Measurements from ENCODE around the gene TC2N.

Gene TC2N

DNA sequence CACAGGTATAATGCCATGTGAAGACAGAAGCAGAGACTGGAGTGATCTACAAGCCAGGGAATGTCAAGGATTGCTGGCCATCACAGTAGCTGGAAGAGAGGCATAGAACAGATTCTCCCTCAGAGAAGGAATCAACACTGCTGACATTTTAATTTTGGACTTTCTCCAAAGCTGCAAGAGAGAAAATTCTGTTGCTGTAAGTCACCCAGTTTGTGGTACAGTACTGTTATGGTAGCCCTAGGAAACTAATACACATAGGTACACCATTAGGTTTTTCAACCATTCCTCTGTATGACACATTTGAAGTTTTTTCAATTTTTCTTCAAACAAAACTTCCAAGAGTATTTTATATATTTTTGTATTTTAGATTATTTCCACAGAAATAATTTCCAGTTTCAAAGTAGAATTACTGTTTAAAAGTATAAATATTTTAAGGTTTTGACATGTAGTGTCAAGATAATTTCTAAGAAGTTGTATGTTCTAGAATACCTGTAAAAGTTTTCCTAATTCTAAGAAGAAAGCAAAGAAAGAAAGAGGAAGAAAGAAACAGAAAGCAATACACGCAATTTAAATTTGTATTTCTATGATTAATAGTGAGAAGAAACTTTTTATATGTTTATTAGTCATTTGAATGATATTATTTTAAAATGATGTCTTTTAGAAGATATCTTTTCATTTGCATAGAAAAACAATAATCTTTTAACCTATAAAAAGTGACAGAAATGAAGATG, 70.6 kb downstream of the TC2N start:
- peaks cover 55% of the 10 kb centered on the region for H3K36me3 Mint-ChIP-seq
- H3K9me3 Mint-ChIP-seq: no peaks in the 10 kb centered on the region
- H3K4me3 Mint-ChIP-seq: peak overlapping the region; percentile 1
- ATAC-seq (peak; percentile 68), DNase-seq (ENCODE audit: low spot score in 2 of 2) (no peak)
- H3K4me1 Mint-ChIP-seq: peaks cover 30% of the 10 kb centered on the region
- H3K27ac Mint-ChIP-seq: peak overlapping the region; percentile 68

DNA sequence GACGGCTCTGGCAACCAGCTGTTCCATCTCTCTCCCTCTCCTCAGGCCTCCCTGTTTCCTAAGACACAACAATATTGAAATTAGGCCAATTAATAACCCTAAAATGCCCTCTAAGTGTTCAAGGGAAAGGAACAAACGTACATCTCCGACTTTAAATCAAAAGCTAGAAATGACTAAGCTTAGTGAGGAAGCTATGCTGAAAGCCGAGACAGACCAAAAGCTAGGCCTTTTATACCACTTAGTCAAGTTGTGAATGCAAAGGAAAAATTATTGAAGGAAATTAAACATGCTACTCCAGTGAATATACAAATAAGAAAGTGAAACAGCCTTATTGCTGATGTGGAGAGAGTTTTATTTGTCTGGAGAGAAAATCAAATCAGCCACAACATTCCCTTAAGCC, 73.6 kb downstream of the TC2N start:
- no peaks in the 10 kb centered on the region for H3K9me3 Mint-ChIP-seq
- H3K27ac Mint-ChIP-seq: peak overlapping the region; percentile 93
- peaks cover 77% of the 10 kb centered on the region for H3K36me3 Mint-ChIP-seq
- peak; percentile 79 for ATAC-seq
- peak overlapping the region; percentile 60 for H3K4me3 Mint-ChIP-seq
- no peak for DNase-seq (ENCODE audit: low spot score in 2 of 2)
- H3K4me1 Mint-ChIP-seq: peaks cover 28% of the 10 kb centered on the region

DNA sequence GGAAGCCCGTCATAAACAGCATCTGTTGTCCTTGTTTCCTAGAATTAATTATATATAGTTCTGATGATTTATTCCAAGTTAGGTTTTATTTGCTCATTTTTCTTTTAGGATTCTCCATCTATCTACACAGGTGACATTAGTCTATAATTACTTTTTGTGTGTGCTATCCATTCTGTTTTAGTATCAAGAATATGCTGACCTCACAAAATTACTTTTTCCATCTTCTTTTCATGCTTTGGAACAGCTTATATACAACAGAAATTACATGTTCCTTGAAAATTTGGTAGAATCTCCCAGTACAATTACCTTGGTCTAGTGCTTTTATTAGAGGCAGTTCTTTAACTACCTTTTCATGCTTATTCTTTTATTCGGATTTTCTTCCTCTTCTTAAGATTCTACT, 81.1 kb downstream of the TC2N start:
- Mint-ChIP-seq H3K4me1 (peaks cover 17% of the 10 kb centered on the region), H3K27ac (peak overlapping the region; percentile 6), H3K9me3 (no peaks in the 10 kb centered on the region), H3K4me3 (no peak overlapping the region), H3K36me3 (peaks cover 75% of the 10 kb centered on the region)
- ATAC-seq: no peak
- DNase-seq (ENCODE audit: low spot score in 2 of 2): no peak

DNA sequence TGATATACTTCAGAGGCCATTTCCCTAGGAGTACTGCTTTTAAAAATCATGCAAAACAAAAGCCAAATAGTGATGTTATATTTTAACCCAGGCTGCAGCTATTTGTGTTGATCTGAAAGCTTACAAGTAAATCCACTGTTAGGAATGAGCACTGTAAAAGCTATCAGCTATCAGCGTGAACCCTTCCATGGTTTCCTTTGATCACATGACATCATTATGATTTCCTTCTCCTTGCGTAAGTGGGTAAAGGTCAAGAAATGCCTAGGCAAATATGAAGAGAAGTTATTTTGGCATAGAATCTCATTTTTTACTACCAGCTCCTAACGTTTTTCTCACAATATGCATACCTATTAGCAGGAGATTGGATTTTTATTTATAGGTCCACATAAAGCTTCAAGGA, 86.9 kb downstream of the TC2N start:
- H3K4me1 Mint-ChIP-seq: no peaks in the 10 kb centered on the region
- ATAC-seq (no peak), DNase-seq (ENCODE audit: low spot score in 2 of 2) (no peak)
- no peak overlapping the region for H3K4me3 Mint-ChIP-seq
- H3K27ac Mint-ChIP-seq: no peak overlapping the region
- H3K9me3 Mint-ChIP-seq: no peaks in the 10 kb centered on the region
- H3K36me3 Mint-ChIP-seq: peaks cover 55% of the 10 kb centered on the region

DNA sequence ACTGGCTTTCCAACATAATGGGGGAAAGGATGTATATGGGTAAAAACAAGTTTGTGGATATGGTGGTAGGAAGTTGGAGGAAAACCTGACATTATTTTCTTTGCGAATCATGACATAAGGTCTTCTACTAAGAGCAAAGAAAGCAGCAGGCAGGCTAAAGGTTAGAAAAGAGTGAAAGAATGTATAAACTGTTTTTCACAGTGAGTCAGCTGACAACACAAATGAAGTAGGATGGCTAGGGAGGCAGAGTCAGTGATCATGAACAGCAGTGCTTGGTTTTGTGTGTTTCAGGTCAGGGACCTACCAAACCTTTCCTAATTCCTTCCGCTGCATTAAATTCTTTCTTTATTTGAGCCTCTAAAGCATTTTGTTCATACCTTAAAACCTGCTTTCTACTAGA, 89.1 kb downstream of the TC2N start:
- no peak overlapping the region for H3K4me3 Mint-ChIP-seq
- H3K36me3 Mint-ChIP-seq: peaks cover 34% of the 10 kb centered on the region
- H3K27ac Mint-ChIP-seq: no peak overlapping the region
- peaks cover 10% of the 10 kb centered on the region for H3K4me1 Mint-ChIP-seq
- H3K9me3 Mint-ChIP-seq: no peaks in the 10 kb centered on the region
- no peak for DNase-seq (ENCODE audit: low spot score in 2 of 2)
- ATAC-seq: no peak

DNA sequence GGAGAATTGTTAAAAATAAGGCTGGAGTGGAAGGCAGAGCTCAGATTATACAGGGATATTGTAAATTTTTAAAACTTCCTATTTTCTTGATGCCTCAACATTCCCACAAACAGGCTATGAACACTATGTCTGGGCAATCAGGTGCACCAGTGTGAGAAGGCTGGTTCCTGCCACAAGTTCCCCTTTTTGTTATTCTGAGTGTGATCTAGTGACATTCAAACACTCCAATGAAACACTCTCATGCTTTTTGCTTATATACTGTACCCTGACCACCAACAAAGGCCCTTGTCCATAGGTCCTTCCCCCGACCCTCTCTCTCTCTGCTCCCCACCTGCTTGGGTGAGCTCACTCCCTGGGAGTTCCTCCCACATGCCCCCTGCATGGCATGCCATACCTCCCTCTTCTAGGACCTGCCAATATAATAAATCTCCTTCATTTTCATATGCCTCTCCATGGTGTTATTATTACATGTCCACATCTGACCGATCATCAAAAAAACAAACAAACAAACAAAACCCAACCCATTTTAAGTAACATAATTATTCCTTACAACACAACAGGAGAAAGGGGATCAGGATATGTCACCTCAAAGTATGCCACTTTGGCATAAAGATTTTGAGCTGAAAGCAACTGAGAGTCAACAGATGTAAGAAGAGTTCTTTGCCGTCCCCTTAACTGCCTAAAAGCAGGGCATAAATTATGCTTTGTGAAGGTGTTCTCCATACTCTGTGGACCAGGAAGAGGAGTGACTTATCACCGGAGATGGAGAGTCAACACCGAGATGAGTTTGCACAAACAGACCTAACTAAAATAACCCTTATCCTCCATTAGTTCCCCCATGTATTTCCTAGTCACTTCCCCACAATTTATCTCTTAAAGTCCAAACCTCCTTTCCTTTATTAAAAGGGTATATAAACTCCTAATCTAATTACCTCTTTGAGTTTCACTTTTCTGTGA, 92.9 kb downstream of the TC2N start:
- H3K36me3 Mint-ChIP-seq: peaks cover 10% of the 10 kb centered on the region
- H3K9me3 Mint-ChIP-seq: no peaks in the 10 kb centered on the region
- no peak for DNase-seq (ENCODE audit: low spot score in 2 of 2)
- peaks cover 10% of the 10 kb centered on the region for H3K4me1 Mint-ChIP-seq
- ATAC-seq: no peak
- no peak overlapping the region for H3K4me3 Mint-ChIP-seq
- H3K27ac Mint-ChIP-seq: peak overlapping the region; percentile 57

DNA sequence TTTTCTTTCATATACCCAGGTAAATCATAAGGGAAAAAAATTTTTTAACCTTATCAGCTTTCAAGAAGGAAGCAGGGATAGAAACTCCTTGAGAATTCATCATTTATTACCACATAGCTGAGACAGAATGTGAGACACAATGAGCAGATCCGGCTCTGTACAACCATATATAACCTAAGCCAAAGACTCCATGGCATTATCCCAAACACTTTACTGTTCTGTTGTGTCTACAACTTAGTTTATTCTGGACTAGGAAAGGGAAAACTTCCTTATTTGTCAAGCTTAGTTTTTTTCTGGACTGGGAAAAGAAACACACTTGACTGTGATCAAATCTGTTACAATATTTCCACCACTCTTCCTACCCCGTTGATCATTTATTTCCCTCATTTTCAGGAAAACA, 97.2 kb downstream of the TC2N start:
- Mint-ChIP-seq H3K36me3 (no peaks in the 10 kb centered on the region), H3K4me1 (peaks cover 10% of the 10 kb centered on the region), H3K9me3 (no peaks in the 10 kb centered on the region), H3K4me3 (no peak overlapping the region), H3K27ac (no peak overlapping the region)
- DNase-seq (ENCODE audit: low spot score in 2 of 2) (no peak), ATAC-seq (no peak)

DNA sequence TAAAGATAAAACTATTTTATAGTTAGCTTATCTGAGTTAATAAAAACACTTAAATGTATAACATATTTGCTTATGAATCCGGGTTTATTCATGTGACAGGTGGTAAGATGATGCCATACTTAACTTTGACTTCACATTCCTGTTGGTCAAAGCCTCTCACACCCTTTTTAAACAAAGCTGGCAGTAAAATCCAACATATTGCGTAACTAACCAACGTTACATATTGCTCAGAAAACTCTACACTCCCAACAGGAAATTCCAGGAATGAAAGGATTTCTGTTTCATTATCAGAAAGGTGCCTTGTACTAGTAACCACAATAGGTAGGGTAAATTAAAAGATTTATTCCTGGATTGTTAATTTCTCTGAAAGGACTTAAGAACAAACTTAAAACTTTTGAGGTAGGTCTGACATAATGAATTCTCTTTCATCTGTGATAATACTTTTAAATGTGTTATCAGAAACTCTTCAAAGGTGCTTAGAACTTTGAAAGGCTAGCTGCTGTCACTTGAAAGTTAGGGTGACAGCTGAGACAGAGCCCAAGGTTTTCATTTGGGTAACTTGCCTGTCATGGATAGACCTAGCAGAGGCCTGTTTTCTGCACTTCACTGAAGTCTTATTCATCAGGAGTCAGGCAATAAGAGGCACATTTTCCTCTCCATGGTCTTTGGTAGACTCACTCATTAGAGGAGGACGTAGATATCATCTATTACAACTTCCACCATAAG, 111.6 kb downstream of the TC2N start:
- Mint-ChIP-seq H3K27ac (no peak overlapping the region), H3K36me3 (no peaks in the 10 kb centered on the region), H3K4me1 (no peaks in the 10 kb centered on the region), H3K4me3 (no peak overlapping the region), H3K9me3 (no peaks in the 10 kb centered on the region)
- DNase-seq (ENCODE audit: low spot score in 2 of 2): no peak
- no peak for ATAC-seq

DNA sequence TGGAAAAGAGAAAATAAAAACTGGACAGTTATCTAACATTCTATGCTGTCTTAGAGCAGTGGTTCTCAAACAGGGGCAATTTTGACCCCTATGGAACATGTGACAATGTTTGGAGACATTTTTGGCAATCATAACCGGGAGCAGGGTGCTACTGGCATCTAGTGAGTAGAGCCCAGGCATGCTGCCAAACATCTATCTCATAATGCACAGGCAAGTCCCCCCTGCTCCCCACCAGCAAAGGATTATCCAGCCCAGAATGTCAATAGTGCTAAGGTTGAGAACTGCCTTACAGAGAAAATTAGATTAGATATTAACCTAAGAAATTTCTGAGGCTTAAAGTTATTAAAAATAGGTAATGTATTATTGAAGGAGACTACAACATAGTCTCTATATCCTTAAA, 112.5 kb downstream of the TC2N start:
- H3K9me3 Mint-ChIP-seq: no peaks in the 10 kb centered on the region
- ATAC-seq (no peak), DNase-seq (ENCODE audit: low spot score in 2 of 2) (no peak)
- no peaks in the 10 kb centered on the region for H3K4me1 Mint-ChIP-seq
- H3K27ac Mint-ChIP-seq: no peak overlapping the region
- H3K36me3 Mint-ChIP-seq: no peaks in the 10 kb centered on the region
- H3K4me3 Mint-ChIP-seq: no peak overlapping the region

DNA sequence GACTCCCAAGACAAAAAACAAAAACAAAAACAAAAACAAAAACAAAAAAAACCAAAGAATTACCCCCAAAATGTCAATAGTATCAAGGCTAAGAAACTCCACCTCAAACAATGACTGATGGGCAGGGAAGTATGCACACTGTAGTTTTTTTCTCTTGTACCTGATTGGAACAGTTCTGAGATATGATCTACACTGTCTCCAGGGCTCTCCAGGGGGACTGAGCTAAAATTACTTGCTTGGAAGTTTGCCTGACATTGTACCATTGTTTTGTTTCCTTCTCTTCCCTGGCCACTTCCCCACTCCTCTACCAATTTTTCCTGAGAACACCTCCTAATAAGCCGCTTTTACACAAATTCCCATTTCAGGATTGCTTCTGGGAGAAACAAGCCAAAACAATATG, 113.2 kb downstream of the TC2N start:
- H3K4me1 Mint-ChIP-seq: no peaks in the 10 kb centered on the region
- DNase-seq (ENCODE audit: low spot score in 2 of 2) (no peak), ATAC-seq (no peak)
- H3K36me3 Mint-ChIP-seq: no peaks in the 10 kb centered on the region
- H3K9me3 Mint-ChIP-seq: no peaks in the 10 kb centered on the region
- H3K27ac Mint-ChIP-seq: no peak overlapping the region
- H3K4me3 Mint-ChIP-seq: no peak overlapping the region

DNA sequence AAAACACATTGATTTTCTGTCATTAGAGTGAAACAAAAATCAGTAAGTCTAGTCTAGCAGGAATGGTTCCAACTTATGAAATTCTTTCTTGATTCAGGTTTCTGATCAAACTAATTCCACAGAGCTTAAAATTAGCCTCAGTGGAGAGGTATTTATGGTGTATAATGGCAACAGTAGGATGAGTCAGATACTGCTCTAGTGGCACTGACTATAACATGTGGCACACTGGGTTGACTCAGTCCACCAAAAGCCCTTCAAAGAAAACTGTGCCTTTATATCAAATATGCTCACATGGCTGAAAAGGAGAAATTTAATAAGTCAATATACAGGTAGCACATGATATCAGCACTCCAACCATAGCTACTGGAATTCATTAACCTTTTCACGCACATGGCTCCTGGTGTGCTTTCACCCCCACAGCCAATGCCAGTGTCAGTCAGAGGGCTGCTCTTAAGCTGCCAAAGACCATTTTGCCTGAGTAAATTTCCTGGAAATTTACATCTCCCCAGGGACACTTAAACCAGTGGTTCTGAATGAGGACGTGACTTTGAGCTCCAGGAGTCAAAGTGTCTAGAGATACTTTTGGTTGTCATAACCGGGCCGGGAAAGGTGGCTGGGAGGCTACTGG, 113.7 kb downstream of the TC2N start:
- Mint-ChIP-seq H3K4me1 (no peaks in the 10 kb centered on the region), H3K9me3 (no peaks in the 10 kb centered on the region), H3K36me3 (no peaks in the 10 kb centered on the region), H3K4me3 (no peak overlapping the region), H3K27ac (no peak overlapping the region)
- ATAC-seq (peak; percentile 75), DNase-seq (ENCODE audit: low spot score in 2 of 2) (no peak)

DNA sequence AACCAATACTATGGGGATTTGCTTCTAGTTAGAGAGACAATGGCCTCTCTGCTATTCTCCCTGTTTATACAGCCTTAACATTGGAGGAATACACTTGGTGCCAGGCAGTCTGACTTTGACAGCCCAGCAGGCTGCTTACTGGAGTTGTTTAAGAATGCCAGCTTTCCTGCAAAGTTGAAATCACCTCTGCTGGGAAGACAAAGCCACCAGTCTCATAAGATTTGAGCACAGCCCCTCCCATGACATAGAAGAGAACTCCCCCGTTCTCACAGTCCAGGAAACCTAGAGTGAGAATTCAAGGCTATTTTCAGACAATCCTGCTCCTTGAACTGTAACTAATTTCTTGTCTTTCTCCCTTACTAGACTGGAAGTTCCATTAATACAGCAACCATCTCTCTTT, 114.4 kb downstream of the TC2N start:
- Mint-ChIP-seq H3K4me1 (no peaks in the 10 kb centered on the region), H3K27ac (no peak overlapping the region), H3K36me3 (no peaks in the 10 kb centered on the region), H3K9me3 (no peaks in the 10 kb centered on the region), H3K4me3 (no peak overlapping the region)
- DNase-seq (ENCODE audit: low spot score in 2 of 2): no peak
- no peak for ATAC-seq

DNA sequence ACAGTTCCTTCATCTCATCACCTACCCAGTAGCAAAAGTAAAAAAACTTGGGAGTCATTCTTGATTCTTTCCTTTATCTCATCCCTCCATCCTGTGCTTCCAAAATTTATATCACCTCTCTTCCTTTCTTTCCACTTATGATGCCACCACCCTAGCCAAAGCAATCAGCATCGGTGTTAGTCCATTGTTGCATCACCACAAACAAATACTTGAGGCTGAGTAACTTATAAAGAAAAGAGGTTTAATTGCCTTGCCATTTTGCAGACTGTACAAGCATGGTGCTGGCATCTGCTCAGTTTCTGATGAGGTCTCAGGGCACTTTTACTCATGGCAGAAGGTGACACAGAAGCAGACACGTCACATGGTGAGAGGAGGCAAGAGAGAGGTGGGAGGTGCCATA, 115.6 kb downstream of the TC2N start:
- ATAC-seq: no peak
- Mint-ChIP-seq H3K27ac (no peak overlapping the region), H3K9me3 (no peaks in the 10 kb centered on the region), H3K4me3 (no peak overlapping the region), H3K4me1 (no peaks in the 10 kb centered on the region), H3K36me3 (no peaks in the 10 kb centered on the region)
- DNase-seq (ENCODE audit: low spot score in 2 of 2): no peak

DNA sequence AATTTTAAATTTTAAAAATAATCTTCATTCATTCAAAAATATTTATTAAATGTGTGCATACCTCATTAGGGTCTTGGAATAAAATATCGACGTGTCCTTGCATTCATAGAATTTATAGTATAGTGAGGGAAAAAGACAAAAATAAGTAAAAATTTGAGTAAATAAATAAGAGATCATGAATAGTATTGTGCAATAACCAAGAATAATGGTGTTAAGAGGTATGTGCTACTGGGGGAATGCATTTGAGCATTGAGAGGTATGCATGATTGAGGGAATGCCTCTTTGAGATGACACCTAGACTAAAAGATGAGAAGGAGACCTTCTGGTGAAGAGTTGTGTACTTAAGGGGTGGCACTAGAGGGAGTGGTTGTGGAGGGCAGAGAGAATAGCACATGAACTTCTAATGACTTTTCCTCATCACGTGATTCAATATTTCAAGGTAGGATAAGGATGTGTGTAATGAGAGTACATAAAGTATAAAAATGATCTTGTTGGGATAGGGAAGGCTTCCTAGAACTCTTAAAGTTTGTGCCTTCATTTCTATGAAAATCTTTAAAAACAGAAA, 116.6 kb downstream of the TC2N start:
- no peaks in the 10 kb centered on the region for H3K4me1 Mint-ChIP-seq
- H3K9me3 Mint-ChIP-seq: no peaks in the 10 kb centered on the region
- DNase-seq (ENCODE audit: low spot score in 2 of 2) (no peak), ATAC-seq (no peak)
- no peak overlapping the region for H3K27ac Mint-ChIP-seq
- H3K36me3 Mint-ChIP-seq: no peaks in the 10 kb centered on the region
- no peak overlapping the region for H3K4me3 Mint-ChIP-seq

DNA sequence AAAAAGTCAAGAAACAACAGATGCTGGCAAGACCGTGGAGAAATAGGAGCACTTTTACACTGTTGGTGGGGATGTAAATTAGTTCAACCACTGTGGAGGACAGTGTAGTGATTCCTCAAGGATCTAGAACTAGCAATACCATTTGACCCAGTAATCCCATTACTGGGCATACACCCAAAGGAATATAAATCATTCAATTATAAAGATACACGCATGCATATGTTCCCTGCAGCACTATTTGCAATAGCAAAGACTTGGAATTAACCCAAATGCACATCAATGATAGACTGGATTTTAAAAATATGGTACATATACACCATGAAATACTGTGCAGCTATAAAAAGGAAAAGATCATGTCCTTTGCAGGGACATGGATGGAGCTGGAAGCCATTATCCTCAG, 117.5 kb downstream of the TC2N start:
- ATAC-seq: no peak
- no peak overlapping the region for H3K4me3 Mint-ChIP-seq
- no peaks in the 10 kb centered on the region for H3K36me3 Mint-ChIP-seq
- no peak overlapping the region for H3K27ac Mint-ChIP-seq
- DNase-seq (ENCODE audit: low spot score in 2 of 2): no peak
- no peaks in the 10 kb centered on the region for H3K4me1 Mint-ChIP-seq
- H3K9me3 Mint-ChIP-seq: no peaks in the 10 kb centered on the region

Data from stimulated activated effector memory CD8-positive, alpha-beta T cell treated with anti-CD3 and anti-CD28 coated beads, Interleukin-12 subunit alpha, Interleukin-12 subunit beta, amount 100 ng/mL, for 72 hours (primary cell).